ENCODE data around the gene VKORC1L1.

DNA sequence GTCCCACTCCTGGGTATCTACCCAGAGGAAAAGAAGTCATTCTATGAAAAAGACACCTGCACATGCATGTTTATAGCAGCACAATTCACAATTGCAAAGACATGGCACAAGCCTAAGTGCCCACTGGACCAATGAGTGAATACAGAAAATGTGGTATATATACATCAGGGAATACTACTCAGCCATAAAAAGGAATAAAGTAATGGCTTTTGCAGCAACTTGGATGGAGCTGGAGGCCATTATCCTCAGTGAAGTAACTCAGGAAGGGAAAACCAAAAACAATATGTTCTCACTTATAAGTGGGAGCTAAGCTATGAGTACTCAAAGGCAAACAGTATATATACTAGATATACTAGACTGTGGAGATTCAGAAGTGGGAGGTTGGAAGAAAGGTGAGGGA is 53.7 kb downstream of the VKORC1L1 start:
- no peak for TF ChIP-seq CTCF (IDR thresholded peaks at IDR 0.05)
- TF ChIP-seq POLR2A (IDR thresholded peaks at IDR 0.05) = no peak

Data from Peyer's patch (tissue), 4 donors.